HS-27A (cell line): ENCODE measurements around the gene KIF12.

Source experiments
- DNase-seq: peaks from one replicate; pipeline ENCODE4 v3.0.0-alpha.2; 2012; ENCODE audit warnings: low read depth, missing footprints

KIF12 gene

GRCh38 chr9:114065304-114065703 is 33.8 kb downstream of the KIF12 start:
- no peak for DNase-seq

- no peak for DNase-seq
These were observed 37.1 kb downstream of the KIF12 start for GRCh38 chr9:114061830-114062474.

GRCh38 chr9:114061292-114061691 is 37.8 kb downstream of the KIF12 start:
- DNase-seq = no peak

GRCh38 chr9:114060711-114061110 is 38.4 kb downstream of the KIF12 start:
- no peak for DNase-seq

GRCh38 chr9:114060070-114060469 is 39.0 kb downstream of the KIF12 start:
- DNase-seq = no peak

- DNase-seq = no peak
These were observed 39.9 kb downstream of the KIF12 start for GRCh38 chr9:114059047-114059803.

- no peak for DNase-seq
These were observed 40.4 kb downstream of the KIF12 start for GRCh38 chr9:114058688-114059046.

- no peak for DNase-seq
These were observed 41.8 kb downstream of the KIF12 start for GRCh38 chr9:114057161-114057885.

GRCh38 chr9:114056527-114056926 is 42.6 kb downstream of the KIF12 start:
- DNase-seq = no peak

GRCh38 chr9:114055894-114056293 is 43.2 kb downstream of the KIF12 start:
- no peak for DNase-seq

- DNase-seq = no peak
These were observed 44.0 kb downstream of the KIF12 start for GRCh38 chr9:114055061-114055460.

- DNase-seq = no peak
These were observed 44.9 kb downstream of the KIF12 start for GRCh38 chr9:114054191-114054690.

GRCh38 chr9:114053246-114054005 is 45.7 kb downstream of the KIF12 start:
- DNase-seq = no peak

GRCh38 chr9:114051706-114052105 is 47.4 kb downstream of the KIF12 start:
- DNase-seq = no peak

GRCh38 chr9:114051281-114051680 is 47.8 kb downstream of the KIF12 start:
- no peak for DNase-seq

GRCh38 chr9:114050646-114051045 is 48.4 kb downstream of the KIF12 start:
- DNase-seq = no peak

- DNase-seq = no peak
These were observed 48.9 kb downstream of the KIF12 start for GRCh38 chr9:114050226-114050568.

GRCh38 chr9:114049441-114050225 is 49.5 kb downstream of the KIF12 start:
- no peak for DNase-seq

- DNase-seq = no peak
These were observed 50.3 kb downstream of the KIF12 start for GRCh38 chr9:114048533-114049415.

GRCh38 chr9:114047717-114048116 is 51.4 kb downstream of the KIF12 start:
- no peak for DNase-seq
